NCI-H1930 (cell line): ENCODE results near the gene TMOD4.

Experiments
- DNase-seq, 2 experiments: peaks; one replicate each; lab custom pipeline; 2025; lab: John Stamatoyannopoulos, UW

The TMOD4 gene

DNA sequence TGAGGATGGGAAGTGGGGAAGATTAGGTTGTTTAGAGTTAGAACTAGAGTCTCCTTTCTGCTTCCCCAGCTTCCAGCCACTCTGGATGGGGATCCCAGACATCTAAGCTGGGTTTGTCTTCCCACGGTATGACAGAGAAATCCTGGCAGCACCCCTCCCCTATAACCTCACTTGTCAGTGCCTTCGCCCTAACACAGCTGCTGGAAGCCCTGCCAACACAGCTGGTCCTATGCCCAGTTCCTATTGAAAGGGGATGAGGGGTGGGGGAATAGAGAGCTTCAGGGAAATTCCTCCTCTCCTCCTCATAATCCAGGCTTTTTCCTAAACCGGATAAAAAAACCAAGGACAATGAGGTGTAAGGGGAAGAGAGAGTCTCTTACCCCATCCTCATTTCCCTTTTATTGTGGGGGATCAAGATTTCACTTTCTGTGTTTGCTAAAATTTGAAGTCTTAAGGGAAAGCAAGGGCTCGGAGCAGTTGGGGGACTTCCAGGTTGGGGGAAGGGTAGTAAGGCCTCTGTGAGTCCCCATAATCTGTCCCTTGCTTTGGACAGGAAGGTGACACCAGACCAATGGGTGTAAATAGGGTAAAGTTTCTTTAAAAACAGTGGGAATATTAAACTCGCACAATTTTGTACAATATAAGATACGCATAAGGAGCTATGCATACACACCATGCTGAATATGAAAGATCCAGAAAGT is 590 bp downstream of the TMOD4 start:
- DNase-seq: no peak

DNA sequence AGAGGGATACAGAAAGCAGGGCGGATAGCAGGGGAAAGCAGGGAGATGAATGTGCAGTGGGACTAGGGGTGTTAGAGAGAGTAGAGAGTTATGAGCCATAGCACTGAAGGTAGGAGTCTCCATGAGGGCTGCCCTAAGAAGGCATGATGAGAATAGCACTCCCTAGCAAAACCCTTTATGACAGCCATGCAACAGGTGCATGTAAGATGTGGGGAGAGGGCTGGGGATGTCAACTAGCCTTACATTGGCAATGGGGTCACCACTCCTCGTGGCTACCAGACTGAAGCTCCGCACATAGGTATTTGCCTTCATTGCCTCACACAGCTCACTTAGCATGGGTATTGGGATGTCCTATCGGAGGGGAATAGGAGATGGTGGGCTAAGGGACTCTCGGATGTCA is 4.6 kb downstream of the TMOD4 start:
- no peak for DNase-seq

DNA sequence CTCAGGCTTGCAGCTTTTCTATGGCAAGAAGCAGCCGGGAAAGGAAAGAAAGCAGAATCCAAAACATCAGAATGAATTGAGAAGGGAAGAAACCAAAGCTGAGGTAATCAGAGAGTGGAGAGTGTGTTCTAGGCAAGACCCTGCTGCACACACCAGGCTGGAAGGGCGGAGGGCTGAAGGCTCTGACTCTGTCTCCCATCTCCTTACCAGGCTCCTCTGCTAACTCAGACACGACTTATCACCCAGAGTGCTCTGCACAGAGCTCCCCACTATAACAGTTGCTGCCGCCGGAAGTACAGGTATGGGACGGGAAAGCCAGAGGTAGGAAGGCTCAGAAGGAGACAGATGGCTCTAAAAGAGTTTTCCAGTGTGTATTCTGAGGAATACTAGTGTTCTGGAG is 8.7 kb downstream of the TMOD4 start:
- DNase-seq: no peak

DNA sequence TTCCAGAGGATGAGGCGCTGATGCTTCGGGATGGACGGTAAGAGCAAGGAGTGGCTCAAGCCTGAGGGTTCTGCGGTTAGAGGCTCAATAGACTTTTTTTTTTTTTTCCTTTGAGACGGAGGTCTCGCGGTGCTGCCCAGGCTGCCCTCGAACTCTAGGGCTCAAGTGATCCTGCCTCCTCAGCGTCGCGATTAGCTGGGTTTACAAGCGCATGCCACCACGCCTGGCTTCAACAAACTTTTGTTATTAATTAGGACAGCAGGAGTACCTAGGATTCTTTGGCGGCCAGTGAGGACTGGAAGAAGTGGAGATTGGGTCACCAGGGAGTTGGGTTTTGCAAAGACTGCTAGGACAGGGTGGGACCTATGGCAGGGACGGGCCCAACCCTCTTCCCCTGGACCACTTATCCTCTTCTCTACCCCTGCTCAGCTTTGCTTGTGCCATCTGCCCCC is 9.2 kb downstream of the TMOD4 start:
- no peak for DNase-seq

DNA sequence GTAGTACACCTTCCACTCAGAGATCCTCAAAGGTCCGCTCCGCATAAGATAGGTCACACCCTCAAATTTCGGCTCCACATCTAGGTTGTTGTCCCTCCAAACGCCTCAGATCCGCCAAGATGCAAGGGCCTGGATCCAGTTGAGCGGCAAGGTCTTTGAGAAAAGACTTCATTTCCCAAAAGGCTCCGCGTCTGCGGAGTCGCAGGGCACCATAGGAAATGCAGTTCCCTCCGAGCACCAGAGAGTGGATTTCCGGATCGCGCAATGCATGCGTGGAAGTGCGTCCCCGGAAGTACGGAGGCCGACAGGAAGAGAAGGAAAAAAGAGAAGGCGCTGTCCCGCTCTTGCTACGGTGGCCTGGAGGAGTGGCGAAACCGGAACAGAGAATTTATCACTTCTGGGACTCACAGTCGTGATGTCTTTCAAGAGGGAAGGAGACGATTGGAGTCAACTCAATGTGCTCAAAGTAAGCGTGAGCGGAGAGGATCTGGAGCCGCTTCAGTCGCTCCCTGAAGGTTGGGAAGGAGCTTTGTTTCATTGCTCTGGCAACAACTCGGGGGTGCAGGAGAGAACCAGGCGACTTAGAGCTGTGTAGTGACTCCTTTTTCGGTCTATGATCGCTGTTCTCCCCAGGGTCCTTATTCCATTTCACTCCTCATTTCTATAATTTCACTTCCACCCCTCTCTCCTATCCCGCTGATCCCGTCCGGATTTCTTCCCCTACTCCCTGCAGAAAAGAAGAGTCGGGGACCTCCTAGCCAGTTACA is 9.9 kb downstream of the TMOD4 start, which contains the start of the genes LYSMD1 and SCNM1:
Gene LYSMD1, minus strand, starts transcription at position 165 of the 767 bp plus-strand sequence. CDS start 644 bp downstream, outside the sequence.
Gene SCNM1, plus strand, starts transcription at position 407 of the 767 bp plus-strand sequence. Its CDS starts 9 bp downstream, at position 416.
- peak; percentile 94 to 99 for DNase-seq

DNA sequence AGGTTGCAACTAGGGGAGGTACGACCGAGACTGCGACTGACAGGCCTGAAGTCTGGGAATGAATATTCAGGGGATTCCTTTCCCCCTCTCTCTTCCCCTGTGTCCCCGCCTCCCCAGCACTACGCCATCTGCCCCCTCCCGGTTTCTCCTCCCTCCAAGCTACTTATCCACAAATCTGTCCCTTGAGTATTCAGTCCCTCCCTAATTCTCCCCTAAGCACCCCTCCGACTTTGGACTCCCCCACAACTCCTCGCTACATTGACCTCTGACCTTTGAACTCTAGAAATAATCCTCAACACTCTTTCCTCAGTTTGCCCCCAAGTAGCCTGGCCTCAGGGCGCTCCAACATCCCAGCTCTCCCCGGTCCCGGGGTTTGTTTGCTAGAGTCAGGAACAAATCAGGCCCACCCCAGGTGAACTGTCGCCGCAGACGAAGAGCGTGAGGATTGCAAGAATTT is 10.5 kb downstream of the TMOD4 start:
- DNase-seq: no peak

DNA sequence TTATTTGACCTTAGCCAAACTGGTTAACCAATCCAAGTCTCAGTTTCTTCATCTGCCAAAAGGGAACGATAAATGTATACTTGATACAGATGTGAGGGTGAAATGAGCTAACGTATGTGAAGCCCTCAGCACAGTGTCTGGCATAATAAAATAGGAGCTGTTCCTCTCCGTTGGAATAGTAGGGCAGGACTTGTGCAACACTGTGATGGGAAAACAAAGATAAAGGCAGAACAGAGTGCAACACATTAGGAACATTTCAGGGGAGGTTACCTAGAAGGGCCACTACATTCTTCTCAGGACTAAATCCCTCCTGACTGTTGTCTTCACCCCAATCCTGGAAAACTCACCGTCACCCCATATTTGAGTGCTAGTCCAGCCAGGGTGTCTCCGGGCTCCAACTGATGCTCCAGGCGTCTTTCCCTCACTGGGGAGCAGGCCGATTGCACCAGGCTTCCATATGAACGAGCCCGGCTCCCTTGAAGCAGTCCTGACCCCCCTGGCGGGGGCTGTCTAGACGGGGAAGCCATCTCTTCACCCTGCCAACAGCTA is 11.0 kb downstream of the TMOD4 start:
- no peak for DNase-seq

DNA sequence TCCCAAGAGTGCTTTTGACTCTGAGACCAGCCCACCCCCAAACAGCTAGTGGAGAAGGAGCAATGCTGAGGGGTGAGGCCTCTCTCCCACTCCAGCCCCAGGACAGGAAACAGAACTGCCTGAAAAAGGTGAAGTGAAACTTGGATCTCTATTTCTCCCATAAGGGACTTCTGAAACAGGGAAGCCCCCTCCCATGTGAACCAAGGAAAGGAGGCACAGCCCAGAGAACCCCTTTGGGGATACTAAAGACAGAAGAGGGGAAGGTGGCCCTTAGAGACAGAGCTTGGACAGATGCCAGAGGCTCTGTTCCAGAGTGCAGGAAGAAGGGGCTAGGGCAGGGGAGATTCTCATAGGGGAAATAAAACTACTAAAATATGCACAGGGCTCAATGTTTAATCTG is 16.4 kb downstream of the TMOD4 start:
- DNase-seq: no peak

DNA sequence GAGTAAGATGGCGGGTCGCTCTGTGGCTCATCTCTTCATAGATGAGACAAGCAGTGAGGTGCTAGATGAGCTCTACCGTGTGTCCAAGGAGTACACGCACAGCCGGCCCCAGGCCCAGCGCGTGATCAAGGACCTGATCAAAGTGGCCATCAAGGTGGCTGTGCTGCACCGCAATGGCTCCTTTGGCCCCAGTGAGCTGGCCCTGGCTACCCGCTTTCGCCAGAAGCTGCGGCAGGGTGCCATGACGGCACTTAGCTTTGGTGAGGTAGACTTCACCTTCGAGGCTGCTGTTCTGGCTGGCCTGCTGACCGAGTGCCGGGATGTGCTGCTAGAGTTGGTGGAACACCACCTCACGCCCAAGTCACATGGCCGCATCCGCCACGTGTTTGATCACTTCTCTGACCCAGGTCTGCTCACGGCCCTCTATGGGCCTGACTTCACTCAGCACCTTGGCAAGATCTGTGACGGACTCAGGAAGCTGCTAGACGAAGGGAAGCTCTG is 17.0 kb downstream of the TMOD4 start:
- no peak for DNase-seq

DNA sequence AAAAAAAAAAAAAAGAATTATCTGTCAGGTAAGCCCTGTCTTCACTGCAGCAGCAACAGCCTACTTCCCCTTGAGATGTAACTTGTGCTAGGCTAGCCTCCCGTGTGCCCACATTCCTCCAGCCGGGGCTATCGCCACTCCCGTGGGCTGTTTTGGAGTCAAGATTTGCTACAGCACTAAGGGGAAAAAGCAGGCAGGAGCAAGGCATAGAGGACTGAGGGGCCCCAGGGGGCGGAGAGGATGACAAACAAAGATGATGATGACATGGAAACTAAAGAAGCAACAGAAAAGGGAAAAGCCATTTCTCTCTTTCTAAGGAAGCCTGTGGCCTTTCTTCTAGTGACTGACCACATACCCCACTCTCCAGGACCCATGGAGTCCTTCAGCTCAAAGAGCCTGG is 17.5 kb downstream of the TMOD4 start:
- no peak for DNase-seq

DNA sequence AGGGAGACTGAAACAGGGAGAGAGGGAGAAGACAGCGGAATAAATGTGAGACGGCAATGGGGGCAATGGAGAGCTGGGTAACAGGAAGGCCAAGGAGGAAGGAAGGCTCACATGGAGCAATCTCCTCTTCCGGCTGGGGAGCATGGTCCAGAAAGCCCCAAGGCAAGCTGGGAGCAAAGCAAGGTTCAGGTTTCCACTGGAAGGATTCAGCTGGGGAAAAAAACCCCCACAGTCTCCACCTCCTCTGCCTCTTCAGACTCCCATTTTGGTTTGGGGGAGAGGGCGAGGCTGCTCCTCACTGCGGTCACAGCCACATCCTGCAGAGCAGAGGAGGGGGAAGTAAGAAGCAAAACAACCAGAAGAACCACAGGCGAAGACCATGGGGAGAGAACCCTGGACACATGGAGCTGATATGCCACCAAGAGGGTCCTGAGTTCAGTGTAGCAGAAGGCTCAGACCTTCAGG is 18.7 kb downstream of the TMOD4 start:
- DNase-seq: no peak

DNA sequence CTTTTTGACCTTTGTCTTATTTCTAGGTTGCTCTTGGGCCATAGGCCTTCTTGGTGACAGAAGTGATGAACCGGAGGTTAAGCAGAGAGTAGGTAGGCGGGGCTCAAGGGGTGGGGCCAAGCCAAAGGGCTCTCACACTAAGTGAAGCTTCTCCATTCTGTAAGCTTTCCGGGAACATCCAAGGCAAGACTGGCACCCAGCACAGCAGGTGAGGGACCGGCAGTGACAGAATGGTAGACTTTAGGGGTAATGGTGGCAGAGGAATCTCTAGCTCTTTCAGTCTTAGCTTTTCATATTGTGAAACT is 19.3 kb downstream of the TMOD4 start, which contains the start of gene TNFAIP8L2:
Gene TNFAIP8L2, plus strand, starts transcription at position 135 of the 305 bp plus-strand sequence. CDS start 2,049 bp downstream, outside the sequence.
- DNase-seq: no peak

DNA sequence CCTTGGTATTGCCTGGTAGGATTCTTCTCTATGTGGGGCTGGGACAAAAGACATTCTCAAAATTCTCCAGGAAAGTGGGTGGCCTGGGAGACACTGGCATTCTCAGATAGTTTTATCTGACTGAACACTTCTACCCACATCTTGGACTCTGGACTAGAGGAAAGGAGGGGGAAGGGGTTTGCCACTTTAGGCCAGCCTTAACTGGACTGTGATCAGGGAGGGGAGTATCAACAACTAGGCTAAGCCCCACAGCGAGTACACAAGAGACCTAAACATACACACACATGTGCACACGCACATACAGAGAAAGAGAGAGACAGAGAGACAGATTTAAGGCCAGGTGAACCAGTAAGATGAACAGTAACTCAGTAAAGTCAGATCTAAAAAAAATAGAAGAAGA is 28.1 kb downstream of the TMOD4 start:
- DNase-seq: no peak

DNA sequence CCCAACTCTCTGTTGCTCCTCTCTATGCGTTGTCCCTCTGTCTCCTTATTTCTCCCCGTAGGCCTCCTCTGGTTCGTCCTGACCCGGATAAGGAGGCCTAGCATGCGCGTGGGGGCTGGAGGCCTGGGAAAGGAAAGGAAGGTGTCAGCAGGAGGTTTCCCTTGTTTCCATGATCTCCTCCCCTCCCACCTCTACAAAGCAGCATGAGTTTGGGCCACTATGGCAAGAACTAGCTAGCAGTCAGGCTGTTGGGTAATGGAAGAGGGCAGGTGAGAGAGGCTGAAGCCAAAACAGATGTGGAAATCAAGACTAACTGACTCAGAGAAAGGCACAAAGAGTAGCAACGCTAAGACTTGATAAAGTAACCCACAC is 28.7 kb downstream of the TMOD4 start:
- no peak for DNase-seq

DNA sequence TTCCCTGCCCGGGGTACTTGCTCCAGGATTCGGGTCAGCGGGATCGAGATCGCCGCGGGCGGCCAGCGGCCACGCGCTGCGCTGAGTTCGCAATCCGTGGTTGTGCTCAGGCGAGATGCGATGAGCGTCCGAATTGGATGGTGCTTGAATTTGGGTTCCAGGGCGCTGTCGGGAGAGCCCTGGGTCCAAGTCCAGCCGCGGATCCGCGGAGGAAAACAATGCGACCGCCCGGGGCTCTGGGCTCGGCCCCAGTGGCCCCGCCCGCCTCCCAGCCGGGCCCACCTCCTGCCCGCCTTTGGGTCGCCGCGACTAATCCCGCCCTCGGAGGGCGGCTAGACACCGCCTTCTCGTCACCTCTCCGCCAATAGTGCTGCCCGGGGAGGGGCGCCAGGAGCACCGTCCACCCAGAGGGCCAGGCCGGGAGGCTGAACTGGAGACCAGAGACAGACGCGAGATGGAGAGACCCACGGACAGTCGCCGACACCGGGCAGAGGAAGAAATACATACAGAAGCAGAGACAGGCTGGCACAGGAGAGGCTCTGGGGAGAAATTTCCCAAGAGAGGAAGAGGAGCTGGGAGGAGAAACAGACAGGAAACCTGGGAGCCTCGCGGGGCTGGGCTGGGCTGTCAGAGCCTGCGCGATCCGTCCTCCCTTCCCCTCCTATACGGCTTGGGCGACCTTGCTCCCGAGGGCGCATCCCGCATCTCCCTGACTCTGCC is 29.2 kb downstream of the TMOD4 start, which contains the start of gene SEMA6C:
Gene SEMA6C, minus strand, starts transcription at position 220 of the 720 bp plus-strand sequence. CDS start 4,010 bp downstream, outside the sequence.
- peak; percentile 74 to 85 for DNase-seq

DNA sequence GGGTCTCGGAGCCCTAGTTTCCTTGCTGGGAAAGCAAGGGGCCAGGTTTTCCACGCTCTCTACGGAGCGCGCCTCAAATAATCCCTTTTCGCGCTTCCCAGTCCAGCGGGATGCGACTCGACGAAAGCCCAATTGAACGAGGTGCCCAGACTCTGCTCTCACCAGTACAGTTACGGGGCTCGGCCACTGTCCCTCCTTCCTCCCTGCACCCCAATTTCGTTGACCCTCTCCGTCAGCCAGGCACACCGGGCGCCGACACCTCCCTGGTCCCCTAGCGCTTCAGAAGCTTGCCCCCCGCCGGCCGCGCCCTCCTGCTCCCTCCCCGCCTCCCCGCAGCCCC is 29.7 kb downstream of the TMOD4 start:
- DNase-seq: no peak

DNA sequence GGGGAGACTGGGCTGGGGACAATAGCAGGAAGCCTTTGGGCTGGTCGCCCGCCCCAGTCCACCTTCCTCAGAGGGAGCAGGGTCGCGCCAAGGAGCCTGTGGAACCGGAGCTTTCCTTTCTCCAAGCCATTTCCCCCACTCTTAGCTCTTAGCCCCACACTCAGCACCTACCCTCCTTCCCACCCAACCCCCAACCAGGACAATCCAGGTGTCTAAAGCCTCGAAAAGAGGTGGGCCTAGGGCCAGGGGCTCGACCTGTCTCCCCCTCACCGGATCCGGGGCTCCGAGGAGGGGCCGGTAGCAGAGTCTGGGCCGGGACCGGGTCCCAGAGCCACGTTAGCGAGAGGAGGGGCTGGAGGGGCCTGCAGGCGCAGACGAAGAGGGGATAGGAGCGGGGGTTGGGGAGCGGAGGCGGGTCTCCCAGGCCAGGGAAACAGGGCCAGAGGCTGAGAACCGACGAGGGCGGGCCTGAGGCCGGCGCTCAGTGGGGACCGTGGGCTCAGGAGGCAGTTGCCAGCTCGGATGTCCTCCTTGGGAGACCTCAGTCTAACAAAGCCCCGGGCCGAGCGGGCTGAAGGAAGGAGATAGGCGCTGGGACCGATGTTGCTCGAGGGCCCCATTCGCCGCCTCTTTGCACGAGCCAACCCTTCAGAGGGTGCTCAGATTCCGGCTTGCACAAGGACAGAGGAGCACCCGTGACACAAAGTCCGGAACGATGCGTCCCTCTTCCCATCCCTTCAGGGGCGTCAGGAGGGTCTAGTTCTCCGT is 30.3 kb downstream of the TMOD4 start:
- no peak for DNase-seq

DNA sequence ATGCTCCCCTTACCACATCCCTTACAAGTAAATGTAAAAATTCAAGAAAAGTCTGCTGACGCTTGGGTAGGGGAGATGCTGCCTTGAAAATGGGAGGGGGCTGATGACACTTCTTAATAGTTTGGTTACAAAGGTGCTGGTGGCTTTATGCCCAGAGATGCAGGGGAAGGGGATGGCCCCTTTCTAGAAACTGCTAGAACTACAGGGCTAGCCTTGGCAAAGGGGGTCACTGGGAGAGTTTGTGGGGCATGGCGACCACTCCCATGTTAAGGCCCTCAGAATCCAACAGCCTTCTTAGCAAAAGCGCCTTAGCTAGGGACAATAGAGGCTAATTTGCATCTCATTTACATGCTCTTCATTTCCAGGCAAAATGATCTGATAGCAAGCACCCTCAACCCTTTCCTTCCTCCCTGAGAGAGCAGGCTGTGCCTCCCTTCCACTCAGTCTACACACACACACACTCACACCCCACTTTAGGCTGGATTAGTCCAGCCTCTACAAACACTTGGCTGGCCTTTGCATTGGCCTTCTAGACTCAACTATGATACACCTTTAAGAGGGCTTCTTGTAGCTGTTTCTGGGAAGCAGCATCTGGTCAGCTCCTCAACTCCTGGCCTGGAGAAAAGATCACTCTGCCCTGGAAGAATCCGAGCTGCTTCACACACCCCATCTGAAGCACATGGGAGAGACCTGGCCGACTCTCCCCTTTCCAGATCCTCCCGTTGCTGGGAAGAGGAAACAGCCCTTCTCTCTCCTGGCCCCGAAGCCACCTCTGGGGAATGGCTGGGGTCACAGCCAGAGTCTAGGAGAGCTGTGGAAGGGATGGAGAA is 31.1 kb downstream of the TMOD4 start:
- no peak for DNase-seq

DNA sequence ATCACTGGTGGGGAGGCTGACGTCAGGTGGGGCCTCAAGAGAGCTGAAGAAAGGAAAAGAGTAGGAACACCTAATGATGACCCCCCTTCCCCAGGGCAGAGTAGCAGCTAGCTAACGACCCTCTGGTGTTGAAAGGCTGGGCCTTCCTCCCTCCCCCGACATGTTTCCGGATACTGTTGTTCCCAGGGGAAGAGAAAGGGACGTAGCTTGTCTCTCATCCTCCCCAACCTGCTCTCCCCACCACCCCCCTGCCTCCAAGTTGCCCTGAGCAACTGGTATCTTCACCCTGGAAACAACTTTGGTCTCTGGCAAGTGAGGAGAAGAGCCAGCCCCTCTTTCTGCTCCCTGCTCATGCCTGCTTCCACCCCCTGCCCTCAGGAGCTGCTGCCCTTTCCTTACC is 31.8 kb downstream of the TMOD4 start:
- DNase-seq: no peak

DNA sequence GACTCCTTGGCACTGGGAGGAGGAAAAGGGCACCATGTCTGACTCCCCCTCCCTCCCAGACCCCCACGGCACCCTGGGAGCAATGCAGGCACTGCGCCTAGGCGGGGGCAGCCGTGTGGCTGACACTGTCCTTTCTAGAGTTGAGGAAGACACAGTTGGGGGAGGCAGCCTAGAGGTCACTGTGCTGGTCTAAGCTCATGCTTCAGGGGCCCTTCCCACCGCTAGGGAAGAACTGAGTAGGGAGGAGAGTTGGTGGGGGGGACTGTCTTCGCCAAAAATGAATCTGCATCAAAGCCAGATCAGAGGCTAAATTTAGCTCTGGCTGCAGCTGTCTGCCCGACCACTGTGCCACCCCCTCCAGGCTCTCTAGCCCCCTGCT is 32.7 kb downstream of the TMOD4 start:
- DNase-seq: no peak
